HG03025 (cell line): ENCODE measurements around the gene ADCY7.

Experiments
- ATAC-seq: cut with Tn5 transposase; IDR thresholded peaks from one replicate; pipeline ENCODE4 v1.9.1; 2021; ENCODE audit warnings: mild to moderate bottlenecking, moderate library complexity; ENCODE audit not compliant: unreplicated experiment, low FRiP score

ADCY7 gene

DNA sequence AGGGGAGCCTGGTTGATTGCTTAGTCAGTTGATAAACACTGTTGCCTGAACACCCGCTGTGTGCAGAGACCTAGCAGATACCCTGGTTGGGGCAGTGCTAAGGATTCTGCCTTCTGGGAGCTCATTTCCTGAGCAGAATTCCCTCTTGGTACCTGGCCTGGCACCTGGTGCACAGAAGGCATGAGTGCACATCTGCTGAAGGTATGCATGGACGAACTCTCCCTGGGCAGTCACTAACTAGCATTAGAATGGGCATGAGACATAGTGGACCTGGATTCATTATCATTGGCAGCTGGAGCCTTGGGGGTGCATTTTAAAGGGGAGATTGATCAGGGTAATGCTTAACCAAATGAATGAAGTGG, 13.1 kb downstream of the ADCY7 start:
- no peak for ATAC-seq

- ATAC-seq: no peak
Measured at GRCh38 chr16:50280932-50281331, 14.6 kb downstream of the ADCY7 start.

DNA sequence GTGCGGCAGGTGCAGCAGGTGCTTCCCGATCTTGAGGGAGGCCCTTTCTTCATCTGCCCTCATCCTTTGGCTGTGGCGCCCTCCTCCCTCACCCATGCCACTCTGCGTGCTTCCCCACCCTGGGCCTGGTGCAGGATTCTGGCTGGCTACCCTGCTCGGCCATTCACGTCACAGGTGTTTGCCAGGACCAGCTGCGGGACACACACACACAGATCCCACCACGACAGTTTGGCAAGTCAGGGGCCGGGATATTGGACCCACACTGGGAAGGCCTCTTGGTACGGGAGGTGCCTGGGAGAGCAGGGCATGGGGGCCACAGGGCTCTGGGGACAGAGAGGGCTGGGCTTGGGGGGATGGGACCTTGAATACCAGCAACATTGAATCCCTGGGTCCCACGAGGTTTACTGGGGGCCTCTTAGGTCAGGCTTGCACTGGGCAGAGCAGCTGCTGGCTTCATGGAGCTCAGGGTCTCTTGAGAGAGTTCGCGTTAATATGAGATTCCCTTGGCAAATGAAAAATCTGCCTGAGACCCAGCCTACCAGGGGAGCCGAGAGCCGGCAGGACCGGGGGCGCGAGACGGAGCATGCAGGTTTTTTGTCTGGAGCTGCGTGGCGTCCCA, 15.1 kb downstream of the ADCY7 start:
- ATAC-seq: no peak

- peak; percentile 89 for ATAC-seq
Measured at GRCh38 chr16:50282010-50282538, 15.7 kb downstream of the ADCY7 start.

- no peak for ATAC-seq
Measured at GRCh38 chr16:50282955-50283631, 16.7 kb downstream of the ADCY7 start.

DNA sequence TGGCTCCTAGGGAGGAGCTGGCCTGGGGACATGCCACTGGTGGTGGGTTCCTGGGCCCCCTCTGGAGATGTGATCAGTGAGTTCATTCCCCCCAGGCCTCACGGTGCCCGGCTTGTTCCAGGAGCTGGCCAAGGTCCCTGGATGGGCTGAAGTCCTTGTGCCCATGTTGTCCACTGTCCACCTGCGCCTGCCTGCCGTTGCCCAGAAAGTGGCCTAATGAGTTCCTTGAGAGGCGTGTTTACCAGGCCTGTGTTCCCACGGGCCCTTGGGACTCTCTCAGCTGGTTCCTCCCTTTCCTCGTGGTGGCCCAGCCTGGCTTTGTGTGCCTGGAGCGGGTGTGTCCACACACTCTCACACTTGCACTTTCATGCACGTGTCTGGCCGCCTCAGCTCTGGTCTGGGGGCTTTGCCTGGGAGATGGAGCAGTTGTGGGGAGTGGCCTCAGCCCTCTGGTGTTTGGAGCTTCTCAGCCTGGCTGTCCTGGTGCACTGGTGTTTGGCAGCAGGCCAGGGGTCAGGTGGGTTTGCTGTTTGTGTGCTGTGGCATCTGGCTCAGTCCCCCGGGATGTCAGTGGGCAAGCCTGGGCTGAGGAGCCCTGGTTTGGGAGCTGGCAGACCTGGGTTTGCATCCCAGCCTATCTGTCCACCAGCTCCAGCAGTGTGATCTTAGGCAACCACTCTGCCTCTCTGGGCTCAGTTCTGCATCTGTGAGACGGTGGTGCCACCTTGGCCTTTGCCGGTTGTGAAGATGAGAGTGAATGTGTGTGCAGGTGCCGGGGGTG, 18.0 kb downstream of the ADCY7 start:
- no peak for ATAC-seq

DNA sequence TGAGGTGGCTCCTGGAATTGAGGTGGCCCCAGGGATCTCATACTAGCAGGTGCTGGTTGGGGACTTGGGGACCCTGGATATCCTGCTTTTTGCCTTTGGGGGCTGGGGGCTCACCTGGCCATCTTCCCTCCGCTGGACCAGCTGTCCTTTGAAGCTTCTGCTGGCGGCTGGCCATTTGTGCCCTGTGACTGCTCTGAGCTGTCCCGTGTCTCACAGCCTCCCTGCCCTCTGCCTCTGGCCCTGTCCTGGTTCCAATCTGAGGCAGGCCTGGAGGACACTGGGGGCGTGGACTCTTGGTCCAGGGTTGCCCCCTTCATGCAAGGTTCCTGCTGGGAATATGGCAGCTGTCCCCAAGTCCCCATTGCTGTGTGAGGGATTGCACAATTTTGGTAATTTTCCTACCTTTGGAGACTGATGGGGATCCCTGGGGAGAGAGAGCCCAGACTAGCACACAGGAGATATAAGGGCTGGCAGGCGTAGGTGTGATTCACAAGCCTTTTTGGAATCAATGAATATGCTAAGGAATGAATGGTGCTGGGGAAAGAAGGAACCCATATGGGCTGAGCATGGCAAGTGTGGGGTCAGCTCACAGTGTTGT, 19.2 kb downstream of the ADCY7 start:
- no peak for ATAC-seq

DNA sequence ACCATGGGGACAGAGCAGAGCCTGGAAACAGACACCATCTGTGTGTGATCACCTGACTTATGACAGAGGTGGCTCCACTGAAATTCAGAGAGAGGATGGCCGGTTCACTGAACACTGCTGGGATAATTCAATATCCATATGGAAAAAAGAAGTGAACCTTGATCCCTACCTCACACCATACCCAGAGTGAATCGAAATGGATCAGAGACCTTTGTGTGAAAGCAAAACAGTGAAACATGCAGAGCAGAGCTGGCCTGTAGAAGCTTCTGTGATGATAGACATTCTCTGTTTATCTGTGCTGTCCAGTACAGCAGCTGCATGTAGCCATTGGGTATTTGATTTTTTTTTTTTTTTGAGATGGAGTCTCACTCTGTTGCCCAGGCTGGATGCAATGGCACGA, 20.3 kb downstream of the ADCY7 start:
- no peak for ATAC-seq

DNA sequence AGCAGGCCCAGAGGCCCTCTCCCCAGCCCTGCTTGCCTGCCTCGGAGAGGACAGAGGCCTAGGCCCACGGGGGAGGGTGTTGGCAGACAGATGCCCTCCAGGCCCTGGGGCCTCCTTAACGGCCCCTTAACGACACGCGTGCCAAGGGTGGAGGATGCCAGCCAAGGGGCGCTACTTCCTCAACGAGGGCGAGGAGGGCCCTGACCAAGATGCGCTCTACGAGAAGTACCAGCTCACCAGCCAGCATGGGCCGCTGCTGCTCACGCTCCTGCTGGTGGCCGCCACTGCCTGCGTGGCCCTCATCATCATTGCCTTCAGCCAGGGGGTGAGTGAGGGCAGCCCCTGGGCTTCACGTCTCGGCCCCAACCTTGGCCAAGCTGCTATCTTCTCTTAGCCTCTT, 21.7 kb downstream of the ADCY7 start:
- ATAC-seq: no peak

GRCh38 chr16:50288920-50289319, 22.6 kb downstream of the ADCY7 start:
- no peak for ATAC-seq

- no peak for ATAC-seq
Measured at GRCh38 chr16:50289950-50290764, 23.8 kb downstream of the ADCY7 start.

DNA sequence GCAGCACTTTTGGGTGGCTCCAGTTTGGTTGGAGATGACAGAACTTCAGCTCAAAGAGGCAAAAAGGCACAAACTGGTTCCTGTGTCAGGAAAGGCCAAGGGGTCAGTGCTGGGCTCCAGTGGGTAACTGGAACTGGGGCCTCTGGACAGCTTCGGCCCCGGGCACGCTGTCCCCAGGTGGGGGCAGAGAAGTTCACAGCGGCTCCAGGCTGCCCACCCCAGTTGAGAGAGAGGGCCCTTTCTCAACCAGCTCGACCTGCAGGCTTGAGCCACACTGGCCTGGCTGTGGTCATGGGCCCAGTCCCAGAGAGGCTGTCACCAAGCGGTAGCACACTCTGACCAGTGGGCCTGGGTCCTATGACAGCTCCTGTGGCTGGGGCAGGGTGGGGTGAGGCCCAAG, 24.5 kb downstream of the ADCY7 start:
- no peak for ATAC-seq

DNA sequence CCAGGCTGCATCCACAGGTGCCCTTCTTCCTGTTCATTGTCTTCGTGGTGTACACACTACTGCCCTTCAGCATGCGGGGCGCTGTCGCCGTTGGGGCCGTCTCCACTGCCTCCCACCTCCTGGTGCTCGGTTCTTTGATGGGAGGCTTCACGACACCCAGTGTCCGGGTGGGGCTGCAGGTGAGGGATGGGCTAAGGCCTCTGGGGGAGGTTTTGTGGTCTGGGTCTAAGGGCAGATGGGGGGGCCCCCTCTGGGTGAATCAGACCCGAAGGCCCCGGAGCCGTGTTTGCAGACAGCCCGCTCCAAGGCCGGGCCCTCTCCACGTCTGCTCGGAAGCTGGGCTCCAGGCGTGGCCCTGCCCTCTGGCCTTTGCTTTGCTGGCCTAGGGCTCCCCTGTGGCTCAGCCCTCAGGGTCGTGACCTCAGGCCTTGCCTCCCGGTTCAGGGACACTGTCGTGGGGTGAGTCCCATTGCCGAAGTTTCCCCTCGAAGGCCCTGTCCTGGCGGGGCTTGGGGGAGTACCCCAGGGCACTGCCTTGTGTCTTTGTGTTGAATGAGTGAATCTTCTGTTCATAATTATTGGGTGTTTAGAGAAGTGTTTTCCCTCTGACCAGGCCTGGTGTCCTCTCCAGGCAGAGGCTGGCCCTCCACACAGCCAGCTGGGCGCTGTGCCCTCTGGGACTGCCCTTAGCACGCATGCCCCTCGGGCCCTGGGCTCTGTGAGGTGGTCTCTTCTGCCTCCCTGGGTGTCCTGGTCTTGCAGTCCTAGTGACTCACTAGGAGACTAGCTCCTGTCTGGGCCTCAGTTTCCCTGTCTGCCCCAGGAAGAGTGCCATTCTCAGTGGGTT, 25.6 kb downstream of the ADCY7 start:
- no peak for ATAC-seq

- ATAC-seq: no peak
Measured at GRCh38 chr16:50292566-50292948, 26.2 kb downstream of the ADCY7 start.

DNA sequence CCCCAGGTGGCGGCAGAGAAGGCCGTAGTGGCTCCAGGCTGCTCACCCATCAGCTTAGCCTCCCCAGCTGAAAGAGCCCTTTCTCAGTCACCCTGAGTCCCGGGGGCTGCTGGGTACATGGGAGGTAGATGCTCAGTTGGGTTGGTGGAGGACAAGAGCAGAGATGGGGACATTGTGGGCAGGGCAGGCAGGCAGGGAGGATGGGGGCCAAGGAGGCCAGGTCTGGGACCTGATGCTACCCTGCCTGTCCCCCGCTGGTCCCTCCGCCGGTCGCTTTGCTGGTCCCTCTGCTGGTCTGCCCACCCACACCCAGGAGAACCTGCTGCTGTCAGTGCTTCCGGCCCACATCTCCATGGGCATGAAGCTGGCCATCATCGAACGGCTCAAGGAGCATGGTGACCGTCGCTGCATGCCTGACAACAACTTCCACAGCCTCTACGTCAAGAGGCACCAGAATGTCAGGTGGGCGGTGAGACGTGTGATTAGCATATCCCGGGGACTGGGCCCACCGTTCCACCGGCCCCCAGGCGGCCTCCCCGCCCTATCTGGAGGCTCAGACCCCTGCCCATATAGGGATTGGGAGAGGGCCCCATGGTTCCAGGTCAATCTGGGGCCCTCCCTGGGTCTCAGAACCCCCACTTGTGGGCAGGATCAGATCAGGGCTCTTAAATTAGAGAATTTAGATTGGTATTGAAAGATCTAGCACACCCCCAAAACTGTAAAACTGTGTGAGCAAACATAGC, 26.9 kb downstream of the ADCY7 start:
- ATAC-seq: no peak

- no peak for ATAC-seq
Measured at GRCh38 chr16:50293994-50294855, 27.9 kb downstream of the ADCY7 start.

DNA sequence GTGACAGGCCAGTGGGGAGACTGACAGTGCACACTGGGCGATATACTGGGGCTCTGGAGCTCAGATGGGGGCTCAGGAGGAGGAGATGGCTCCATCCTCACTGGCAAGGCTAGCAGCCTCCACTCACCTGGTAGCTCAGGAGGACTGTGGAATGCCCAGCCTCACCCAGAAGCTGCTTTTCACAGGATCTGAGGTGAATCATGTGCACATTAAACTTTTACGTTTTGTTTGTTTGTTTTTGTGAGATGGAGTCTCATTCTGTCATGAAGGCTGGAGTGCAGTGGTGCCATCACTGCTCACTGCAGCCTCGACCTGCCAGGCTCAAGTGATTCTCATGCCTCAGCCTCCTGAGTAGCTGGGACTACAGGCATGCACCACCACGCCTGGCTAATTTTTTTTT, 28.6 kb downstream of the ADCY7 start:
- no peak for ATAC-seq
